Omental fat pad (tissue), 4 donors: ENCODE data around the gene NAP1L5. TPM values are rescaled to one million over a fixed set of nuclear protein-coding genes. Genes with fewer than 3 reads are reported as not detected.

Source experiments
- ATAC-seq: fragments of 150-250 bp; one replicate; pipeline ENCODE4 v1.9.1; 2016; ENCODE audit warnings: mild to moderate bottlenecking, moderate library complexity; ENCODE audit not compliant: low FRiP score
- DNase-seq: peaks from one replicate; pipeline ENCODE4 v3.0.0-alpha.2; 2019; ENCODE audit warnings: low spot score
- CTCF ChIP-seq, 3 donors: fragments of 450-650 bp; IDR thresholded peaks; one replicate each; pipeline ENCODE4 v1.5.1; 2016 to 2017; ENCODE audit warnings: antibody characterized with exemption in 3 of 3, mild to moderate bottlenecking in 3 of 3, moderate library complexity in 2 of 3
- total RNA-seq, 4 donors: library from RNA; depleted of rRNA; stranded (reverse); fragments of >200 nt; gene quantifications; one replicate each; pipeline ENCODE4 v1.1.0, GENCODE V29; 2016

NAP1L5 gene
- total RNA-seq, 4 donors from 2014 or later: 6.8 to 13.7 (median 8.3) TPM

DNA sequence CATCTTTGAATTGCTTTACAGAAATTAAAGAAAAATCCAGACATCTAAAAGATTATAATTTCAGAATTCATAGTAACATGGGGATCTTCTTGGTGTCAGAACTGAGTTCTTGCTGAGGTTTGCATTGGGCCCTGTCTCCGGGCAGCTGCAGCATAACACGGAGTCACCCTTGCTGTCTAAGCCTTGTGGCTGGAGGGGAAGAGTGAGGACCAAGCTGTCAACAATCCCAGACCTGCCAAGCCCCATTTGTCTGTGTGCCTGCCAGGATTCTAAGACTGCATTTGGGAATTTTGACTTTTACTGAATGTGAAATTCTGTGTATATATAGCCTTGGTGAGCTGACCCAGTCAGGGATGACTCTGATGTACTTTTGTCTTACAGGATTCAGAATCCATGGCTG is 25.2 kb upstream of the NAP1L5 start:
- DNase-seq (no peak), ATAC-seq (no peak)
- no peak for TF ChIP-seq CTCF (IDR thresholded peaks at IDR 0.05)

DNA sequence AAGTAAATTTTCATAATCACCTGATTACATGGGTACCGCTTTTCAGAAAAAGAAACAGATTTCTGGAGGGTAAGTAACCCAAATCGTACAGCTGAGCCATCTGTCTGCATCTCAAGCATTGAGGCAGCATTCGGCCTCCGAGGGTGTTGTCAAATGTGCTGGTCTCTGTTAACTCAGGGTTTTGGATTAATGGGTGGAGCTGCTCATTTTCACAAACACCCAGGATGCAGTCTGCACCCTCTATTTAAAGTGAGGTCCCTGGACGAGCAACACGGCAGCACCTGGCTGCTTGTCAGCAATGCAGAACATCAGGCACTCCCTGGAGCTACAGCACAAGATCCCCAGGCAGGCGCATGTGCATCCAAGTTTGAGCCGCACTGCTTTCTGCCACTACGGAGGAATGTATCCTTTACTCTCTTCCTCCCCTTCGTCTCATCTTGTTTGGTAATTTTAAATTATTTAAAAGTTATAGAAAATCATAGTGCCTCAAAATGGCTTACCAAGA is 24.7 kb upstream of the NAP1L5 start:
- ATAC-seq (no peak), DNase-seq (no peak)
- no peak for TF ChIP-seq CTCF (IDR thresholded peaks at IDR 0.05)

GRCh38 chr4:88720451-88721428 is 23.1 kb upstream of the NAP1L5 start:
- no peak for TF ChIP-seq CTCF (IDR thresholded peaks at IDR 0.05)
- no peak for DNase-seq
- no peak for ATAC-seq

GRCh38 chr4:88719381-88719780 is 21.8 kb upstream of the NAP1L5 start:
- DNase-seq (no peak), ATAC-seq (no peak)
- no peak for TF ChIP-seq CTCF (IDR thresholded peaks at IDR 0.05)

- no peak for TF ChIP-seq CTCF (IDR thresholded peaks at IDR 0.05)
- no peak for DNase-seq
- no peak for ATAC-seq
Measured at GRCh38 chr4:88718098-88718497, 20.5 kb upstream of the NAP1L5 start.

DNA sequence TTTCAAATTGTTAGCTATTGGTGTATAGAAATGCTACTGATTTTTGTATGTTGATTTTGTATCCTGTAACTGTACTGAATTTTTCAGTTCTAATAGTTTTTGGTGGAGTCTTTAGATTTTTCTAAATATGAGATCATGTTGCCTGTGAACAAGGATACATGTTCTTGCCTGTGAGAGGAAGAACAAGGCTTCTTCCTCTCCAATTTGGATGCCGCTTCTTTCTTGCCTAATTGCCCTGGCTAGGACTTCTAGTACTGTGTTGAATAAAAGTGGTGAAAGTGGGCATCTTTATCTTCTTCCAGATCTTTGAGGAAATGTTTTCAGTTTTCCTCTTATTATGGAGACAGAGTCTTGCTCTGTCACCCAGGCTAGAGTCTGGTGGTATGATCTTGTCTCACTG is 16.2 kb upstream of the NAP1L5 start:
- no peak for TF ChIP-seq CTCF (IDR thresholded peaks at IDR 0.05)
- ATAC-seq (no peak), DNase-seq (no peak)

DNA sequence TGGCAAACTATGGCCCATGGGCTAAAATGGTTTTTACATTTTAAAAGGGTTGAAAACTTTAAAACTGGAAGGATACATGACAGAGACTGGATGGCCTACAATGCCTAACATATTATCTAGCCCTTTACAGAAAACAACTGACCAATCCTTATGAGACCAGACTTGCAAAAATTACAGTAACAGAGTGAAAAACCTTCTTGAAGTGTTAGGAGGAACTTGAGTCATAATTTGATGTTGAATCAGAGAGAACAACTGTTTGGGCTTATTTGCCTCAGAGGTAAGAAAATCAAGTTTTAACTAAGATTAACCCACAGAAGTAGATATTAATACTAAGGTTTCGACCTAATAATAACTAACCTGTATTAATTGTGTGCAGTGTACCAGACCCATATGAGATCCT is 12.4 kb upstream of the NAP1L5 start:
- ATAC-seq (no peak), DNase-seq (no peak)
- TF ChIP-seq CTCF (IDR thresholded peaks at IDR 0.05): no peak
